ENCODE results near the gene ADAM10. TPM values are rescaled to one million over a fixed set of nuclear protein-coding genes. Genes with fewer than 3 reads are reported as not detected.

ADAM10 gene
- total and polyA plus RNA-seq, 5 experiments from 2014 or later: 96.4 to 150 (median 108) TPM

- Mint-ChIP-seq H3K27me3 (no peaks in the 10 kb centered on the region), H3K36me3 (peaks cover 3 to 75% (median 41%) of the 10 kb centered on the region in 3 donors), H3K4me1 (peaks cover 0 to 9% (median 6%) of the 10 kb centered on the region in 4 donors), H3K27ac (peak overlapping the region in 5 of 10 donors; percentile 19 to 81 (median 70)), H3K9me3 (no peaks in the 10 kb centered on the region), H3K4me3 (peak overlapping the region in 1 of 10 donors; percentile 39)
- no peak for ATAC-seq
- POLR2A ChIA-PET: interaction anchor here (0.5 kb wide), 1 partner anchor 166 kb away, joined by 3 read pairs; no protein-coding TSS in a partner anchor
- DNase-seq: no peak
These were observed 151.3 kb downstream of the ADAM10 start for GRCh38 chr15:58597943-58598828.

GRCh38 chr15:58595516-58596263 is 153.8 kb downstream of the ADAM10 start:
- Mint-ChIP-seq H3K36me3 (peaks cover 3 to 63% (median 36%) of the 10 kb centered on the region in 3 donors), H3K27me3 (no peaks in the 10 kb centered on the region), H3K4me1 (peaks cover 0 to 11% (median 6%) of the 10 kb centered on the region in 4 donors), H3K4me3 (no peak overlapping the region), H3K27ac (peak overlapping the region in 1 of 10 donors; percentile 29), H3K9me3 (no peaks in the 10 kb centered on the region)
- DNase-seq (no peak), ATAC-seq (no peak)
- POLR2A ChIA-PET: interaction anchor here (1.0 kb wide), 1 partner anchor 21 kb away, joined by 3 read pairs; no protein-coding TSS in a partner anchor

GRCh38 chr15:58594898-58595297 is 154.6 kb downstream of the ADAM10 start:
- H3K36me3 Mint-ChIP-seq: peaks cover 3 to 59% (median 36%) of the 10 kb centered on the region in 3 donors
- no peak overlapping the region for H3K4me3 Mint-ChIP-seq
- ATAC-seq: no peak
- POLR2A ChIA-PET: no interaction called here
- H3K9me3 Mint-ChIP-seq: no peaks in the 10 kb centered on the region
- no peaks in the 10 kb centered on the region for H3K27me3 Mint-ChIP-seq
- H3K4me1 Mint-ChIP-seq: peaks cover 0 to 14% (median 9%) of the 10 kb centered on the region in 4 donors
- H3K27ac Mint-ChIP-seq: no peak overlapping the region
- no peak for DNase-seq

GRCh38 chr15:58593870-58594269 is 155.6 kb downstream of the ADAM10 start:
- H3K4me1 Mint-ChIP-seq: peaks cover 0 to 18% (median 9%) of the 10 kb centered on the region in 4 donors
- ATAC-seq: no peak
- DNase-seq: no peak
- POLR2A ChIA-PET: no interaction called here
- H3K27me3 Mint-ChIP-seq: no peaks in the 10 kb centered on the region
- peaks cover 3 to 53% (median 32%) of the 10 kb centered on the region in 3 donors for H3K36me3 Mint-ChIP-seq
- H3K4me3 Mint-ChIP-seq: no peak overlapping the region
- peak overlapping the region in 3 of 10 donors; percentile 7 to 51 (median 8) for H3K27ac Mint-ChIP-seq
- no peaks in the 10 kb centered on the region for H3K9me3 Mint-ChIP-seq

- Mint-ChIP-seq H3K4me1 (peaks cover 0 to 13% (median 4%) of the 10 kb centered on the region in 4 donors), H3K36me3 (peaks cover 3 to 27% (median 21%) of the 10 kb centered on the region in 3 donors), H3K9me3 (no peaks in the 10 kb centered on the region), H3K4me3 (no peak overlapping the region), H3K27me3 (no peaks in the 10 kb centered on the region), H3K27ac (peak overlapping the region in 4 of 10 donors; percentile 0 to 58 (median 22))
- ATAC-seq (no peak), DNase-seq (no peak)
- POLR2A ChIA-PET: no interaction called here
These were observed 158.6 kb downstream of the ADAM10 start for GRCh38 chr15:58590926-58591325.

- Mint-ChIP-seq H3K27me3 (no peaks in the 10 kb centered on the region), H3K4me3 (no peak overlapping the region), H3K27ac (peak overlapping the region in 2 of 10 donors; percentile 4 to 13), H3K9me3 (no peaks in the 10 kb centered on the region), H3K36me3 (peaks cover 3 to 20% (median 14%) of the 10 kb centered on the region in 3 donors), H3K4me1 (peaks cover 5 to 17% (median 9%) of the 10 kb centered on the region in 4 donors)
- ATAC-seq: no peak
- POLR2A ChIA-PET: no interaction called here
- DNase-seq: no peak
These were observed 159.3 kb downstream of the ADAM10 start for GRCh38 chr15:58590236-58590635.

- H3K4me1 Mint-ChIP-seq: peaks cover 14 to 28% (median 18%) of the 10 kb centered on the region in 4 donors
- DNase-seq (no peak), ATAC-seq (no peak)
- peaks cover 9 to 11% (median 10%) of the 10 kb centered on the region in 3 donors for H3K36me3 Mint-ChIP-seq
- POLR2A ChIA-PET: no interaction called here
- H3K27ac Mint-ChIP-seq: peak overlapping the region in 6 of 10 donors; percentile 1 to 71 (median 30)
- no peak overlapping the region for H3K4me3 Mint-ChIP-seq
- H3K27me3 Mint-ChIP-seq: peaks cover 0 to 8% (median 0%) of the 10 kb centered on the region in 5 donors
- peaks cover 0 to 5% (median 0%) of the 10 kb centered on the region in 9 donors for H3K9me3 Mint-ChIP-seq
These were observed 160.5 kb downstream of the ADAM10 start for GRCh38 chr15:58589047-58589446.

- peaks cover 0 to 10% (median 0%) of the 10 kb centered on the region in 9 donors for H3K9me3 Mint-ChIP-seq
- peaks cover 0 to 13% (median 2%) of the 10 kb centered on the region in 3 donors for H3K36me3 Mint-ChIP-seq
- ATAC-seq: peak in 1 of 2 donors; percentile 10
These were observed 161.4 kb downstream of the ADAM10 start for GRCh38 chr15:58588096-58588495.

GRCh38 chr15:58587486-58587885 is 162.0 kb downstream of the ADAM10 start:
- H3K4me3 Mint-ChIP-seq: no peak overlapping the region
- H3K9me3 Mint-ChIP-seq: peaks cover 0 to 10% (median 0%) of the 10 kb centered on the region in 9 donors
- H3K27ac Mint-ChIP-seq: peak overlapping the region in 1 of 10 donors; percentile 61
- ATAC-seq (no peak), DNase-seq (no peak)
- peaks cover 0 to 19% (median 0%) of the 10 kb centered on the region in 5 donors for H3K27me3 Mint-ChIP-seq
- peaks cover 0 to 13% (median 2%) of the 10 kb centered on the region in 3 donors for H3K36me3 Mint-ChIP-seq
- H3K4me1 Mint-ChIP-seq: peaks cover 14 to 28% (median 18%) of the 10 kb centered on the region in 4 donors
- POLR2A ChIA-PET: no interaction called here

More at GRCh38 chr15:58588096-58588495, 161.4 kb downstream of the ADAM10 start:
- Mint-ChIP-seq H3K27me3 (peaks cover 0 to 18% (median 0%) of the 10 kb centered on the region in 5 donors), H3K27ac (peak overlapping the region in 5 of 10 donors; percentile 7 to 31 (median 15)), H3K4me1 (peaks cover 14 to 28% (median 18%) of the 10 kb centered on the region in 4 donors), H3K4me3 (no peak overlapping the region)
- POLR2A ChIA-PET: no interaction called here
- no peak for DNase-seq

- H3K27ac Mint-ChIP-seq: peak overlapping the region in 2 of 10 donors; percentile 22 to 35
- peak overlapping the region in 2 of 10 donors; percentile 12 to 15 for H3K4me3 Mint-ChIP-seq
- H3K36me3 Mint-ChIP-seq: peaks cover 0 to 13% (median 1%) of the 10 kb centered on the region in 3 donors
- H3K27me3 Mint-ChIP-seq: peaks cover 0 to 28% (median 0%) of the 10 kb centered on the region in 5 donors
- peaks cover 0 to 10% (median 0%) of the 10 kb centered on the region in 9 donors for H3K9me3 Mint-ChIP-seq
- POLR2A ChIA-PET: interaction anchor here (2.4 kb wide), 1 partner anchor 11 kb away, joined by 7 read pairs; no protein-coding TSS in a partner anchor
- peaks cover 14 to 24% (median 18%) of the 10 kb centered on the region in 4 donors for H3K4me1 Mint-ChIP-seq
- DNase-seq (no peak), ATAC-seq (no peak)
These were observed 163.6 kb downstream of the ADAM10 start for GRCh38 chr15:58585693-58586443.

GRCh38 chr15:58584789-58585461 is 164.6 kb downstream of the ADAM10 start:
- peaks cover 10 to 19% (median 17%) of the 10 kb centered on the region in 4 donors for H3K4me1 Mint-ChIP-seq
- no peak for DNase-seq
- H3K27ac Mint-ChIP-seq: peak overlapping the region in 4 of 10 donors; percentile 5 to 68 (median 42)
- H3K9me3 Mint-ChIP-seq: peaks cover 0 to 10% (median 0%) of the 10 kb centered on the region in 9 donors
- no peak for ATAC-seq
- peaks cover 0 to 13% (median 1%) of the 10 kb centered on the region in 3 donors for H3K36me3 Mint-ChIP-seq
- POLR2A ChIA-PET: interaction anchor here (2.4 kb wide), 1 partner anchor 11 kb away, joined by 7 read pairs; no protein-coding TSS in a partner anchor
- H3K27me3 Mint-ChIP-seq: peaks cover 0 to 28% (median 0%) of the 10 kb centered on the region in 5 donors
- H3K4me3 Mint-ChIP-seq: peak overlapping the region in 4 of 10 donors; percentile 12 to 42 (median 24)

Data from naive thymus-derived CD8-positive, alpha-beta T cell (primary cell).